Epithelial cell of proximal tubule (primary cell): Measurements from ENCODE around the gene PTK6. TPM values are rescaled to one million over a fixed set of nuclear protein-coding genes. Genes with fewer than 3 reads are reported as not detected.

ENCODE experiments used
- DNase-seq: peaks from one replicate; pipeline ENCODE4 v3.0.0-alpha.2; 2011; ENCODE audit warnings: low read depth
- H3K4me3 ChIP-seq: 2 replicates; pipeline ENCODE4 v1.5.1; 2011; ENCODE audit warnings: low read depth, mild to moderate bottlenecking, low read length
- CTCF ChIP-seq: conservative IDR thresholded peaks from 2 replicates; pipeline ENCODE4 v1.5.1; 2012; ENCODE audit warnings: low read depth, mild to moderate bottlenecking, low read length
- total RNA-seq: library from RNA; depleted of rRNA; stranded (reverse); fragments of >200 nt; gene quantifications from 2 replicates; pipeline ENCODE4 v1.2.3, GENCODE V29; 2015

Gene PTK6
- total RNA-seq, 1 donor from 2014 or later, result not detected

GRCh38 chr20:63578224-63579016 lies 41.2 kb upstream of the PTK6 start:
- DNase-seq, result no peak
- H3K4me3 ChIP-seq, result no peak overlapping the region
- TF ChIP-seq CTCF, result no peak

GRCh38 chr20:63577317-63577894 lies 40.2 kb upstream of the PTK6 start:
- DNase-seq, result no peak
- H3K4me3 ChIP-seq, result no peak overlapping the region
- no peak for TF ChIP-seq CTCF

- TF ChIP-seq CTCF, result no peak
- no peak for DNase-seq
- H3K4me3 ChIP-seq, result no peak overlapping the region
Measured at GRCh38 chr20:63576311-63576710, 39.1 kb upstream of the PTK6 start.

- TF ChIP-seq CTCF, result no peak
- H3K4me3 ChIP-seq, result no peak overlapping the region
Measured at GRCh38 chr20:63574829-63575743, 37.9 kb upstream of the PTK6 start.

GRCh38 chr20:63574156-63574828 lies 37.1 kb upstream of the PTK6 start, which contains the start of gene HELZ2:
TSS of gene HELZ2 (minus strand) at chr20:63574239. CDS start at chr20:63572385, 1,854 bp downstream.
- DNase-seq, result no peak
- no peak for TF ChIP-seq CTCF
- peak within 1 kb of the TSS; percentile 88 for H3K4me3 ChIP-seq

More at GRCh38 chr20:63574829-63575743, 37.9 kb upstream of the PTK6 start:
- no peak for DNase-seq

GRCh38 chr20:63573647-63574131 lies 36.5 kb upstream of the PTK6 start:
- peak overlapping the region; percentile 88 for H3K4me3 ChIP-seq
- DNase-seq, result no peak
- TF ChIP-seq CTCF, result no peak
